HG03521 (cell line): Measurements from ENCODE around the gene EFHB.
"Not testable (repeated sequence)": the region's sequence is repeated elsewhere in the genome, so short reads cannot be mapped to it uniquely, and the experiment has no call there.

ENCODE experiments used
- ATAC-seq: cut with Tn5 transposase; IDR thresholded peaks from one replicate; pipeline ENCODE4 v1.9.1; 2021; ENCODE audit warnings: mild to moderate bottlenecking, moderate library complexity; ENCODE audit not compliant: unreplicated experiment

Gene EFHB

DNA sequence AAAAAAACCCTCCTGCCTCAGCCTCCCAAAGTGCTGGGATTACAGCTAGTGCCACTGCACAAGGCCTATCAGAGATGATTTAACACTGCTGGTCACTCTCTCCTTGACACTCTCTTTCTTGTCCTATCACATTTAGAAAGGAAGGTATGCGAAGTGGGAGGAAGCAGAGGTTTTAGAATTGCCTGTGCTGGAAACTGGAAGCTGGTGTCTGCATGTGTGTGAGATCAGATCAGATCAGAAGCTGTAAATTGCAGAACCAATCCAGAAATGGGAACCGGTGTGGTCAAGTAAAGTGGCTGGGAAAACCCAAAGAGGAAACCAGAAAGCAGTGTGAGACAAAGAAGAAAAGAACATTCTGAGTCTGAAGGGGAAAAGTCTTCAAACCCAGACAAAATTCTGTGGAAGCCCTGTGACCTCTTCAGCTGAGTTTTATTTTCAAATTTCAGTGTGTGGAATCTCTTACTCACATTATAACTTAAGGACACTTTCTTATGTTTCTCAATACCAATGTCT is 2.8 kb downstream of the EFHB start:
- peak; percentile 47 for ATAC-seq

DNA sequence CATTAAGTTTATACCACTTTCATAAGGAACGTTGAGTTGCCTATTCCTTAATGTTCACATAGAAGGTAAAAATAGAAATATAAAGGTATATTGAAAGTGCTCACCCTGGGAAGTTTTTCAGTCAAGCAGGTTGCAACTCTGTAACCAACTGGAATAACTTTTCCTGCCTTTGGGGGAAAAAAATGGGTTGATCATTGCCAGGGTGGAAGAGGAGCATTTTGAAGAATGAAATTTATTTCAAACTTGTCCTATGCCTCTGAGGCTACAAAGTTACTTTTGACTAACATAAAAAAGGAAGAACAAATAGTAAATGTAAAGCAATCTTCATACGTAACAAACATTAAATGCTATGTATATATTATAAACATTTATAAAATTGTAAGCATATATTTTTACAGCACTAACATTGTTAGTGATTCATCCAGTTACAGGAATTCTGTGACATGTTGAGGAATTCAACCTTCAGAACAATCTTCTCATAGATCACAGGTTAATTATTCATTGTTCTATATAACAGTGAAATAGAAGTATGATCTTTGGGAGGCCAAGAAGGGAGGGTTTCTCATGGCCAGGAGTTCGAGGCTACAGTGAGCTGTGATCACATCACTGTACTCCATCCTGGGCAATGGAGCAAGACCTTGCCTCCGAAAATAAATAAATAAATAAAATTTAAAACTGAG is 13.5 kb downstream of the EFHB start:
- ATAC-seq, result no peak

DNA sequence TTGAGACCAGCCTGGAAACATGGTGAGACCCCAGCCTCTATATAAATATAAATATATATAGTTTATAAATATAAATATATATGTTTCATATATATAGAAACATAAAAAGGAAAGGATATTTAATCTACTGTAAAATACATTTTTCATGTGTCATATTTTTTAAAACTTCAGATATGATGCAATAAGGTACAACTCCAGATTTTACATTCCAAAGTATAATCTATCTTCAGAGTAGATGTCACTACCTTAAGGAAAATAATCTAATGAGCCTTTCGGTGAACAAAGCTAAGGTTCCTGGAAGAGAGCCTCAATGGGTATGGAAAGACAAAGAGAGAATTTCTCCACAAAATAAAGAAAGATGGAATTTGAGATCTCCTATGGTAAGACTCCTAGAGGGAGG is 16.9 kb downstream of the EFHB start:
- ATAC-seq, result no peak

GRCh38 chr3:19911452-19911851 is 22.6 kb downstream of the EFHB start:
- ATAC-seq, result no peak

GRCh38 chr3:19907523-19907922 is 26.5 kb downstream of the EFHB start:
- ATAC-seq, result no peak

GRCh38 chr3:19903649-19904048 is 30.4 kb downstream of the EFHB start:
- ATAC-seq, result no peak

GRCh38 chr3:19901918-19902317 is 32.1 kb downstream of the EFHB start:
- ATAC-seq, result no peak

DNA sequence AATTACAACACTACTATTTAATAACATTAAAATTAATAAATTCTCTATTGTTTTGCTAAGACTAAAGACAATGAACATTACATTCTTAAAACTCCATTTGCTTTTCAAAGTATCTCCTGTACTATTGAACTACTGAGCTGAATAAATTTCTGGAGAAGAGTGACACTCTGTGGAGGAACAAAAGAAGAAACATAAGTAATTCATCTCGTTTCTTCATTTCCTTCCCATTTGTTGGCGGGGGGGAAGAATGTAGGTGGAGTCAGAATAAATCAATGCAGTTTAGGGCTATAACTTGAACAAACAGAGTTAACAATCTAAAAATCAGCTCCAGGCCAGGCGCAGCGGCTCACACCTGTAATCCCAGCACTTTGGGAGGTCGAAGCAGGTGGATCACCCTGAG is 32.7 kb downstream of the EFHB start:
- no peak for ATAC-seq

- ATAC-seq, result not testable (repeated sequence)
Observed at GRCh38 chr3:19899833-19900232, 34.2 kb downstream of the EFHB start.

GRCh38 chr3:19899264-19899663 is 34.8 kb downstream of the EFHB start:
- ATAC-seq, result no peak

DNA sequence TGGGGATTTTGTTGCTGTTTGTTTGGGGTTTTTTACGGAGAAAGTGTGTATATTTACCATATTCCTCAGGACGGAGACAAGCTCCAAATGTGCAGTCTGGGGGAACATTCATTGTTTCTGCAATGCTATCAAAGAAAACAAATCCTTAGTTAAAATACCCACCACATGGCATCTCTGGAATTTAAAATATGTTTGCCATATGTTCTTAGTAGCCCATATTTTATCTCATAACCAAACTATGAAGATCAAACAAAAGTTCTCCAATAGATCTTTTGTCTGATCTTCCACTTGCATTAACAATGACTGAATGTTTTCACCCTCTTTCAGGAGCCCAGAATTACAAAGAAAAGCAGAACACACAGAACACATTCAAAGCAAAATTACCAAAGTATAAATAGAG is 35.3 kb downstream of the EFHB start:
- no peak for ATAC-seq

- no peak for ATAC-seq
Observed at GRCh38 chr3:19891740-19892139, 42.3 kb downstream of the EFHB start.

DNA sequence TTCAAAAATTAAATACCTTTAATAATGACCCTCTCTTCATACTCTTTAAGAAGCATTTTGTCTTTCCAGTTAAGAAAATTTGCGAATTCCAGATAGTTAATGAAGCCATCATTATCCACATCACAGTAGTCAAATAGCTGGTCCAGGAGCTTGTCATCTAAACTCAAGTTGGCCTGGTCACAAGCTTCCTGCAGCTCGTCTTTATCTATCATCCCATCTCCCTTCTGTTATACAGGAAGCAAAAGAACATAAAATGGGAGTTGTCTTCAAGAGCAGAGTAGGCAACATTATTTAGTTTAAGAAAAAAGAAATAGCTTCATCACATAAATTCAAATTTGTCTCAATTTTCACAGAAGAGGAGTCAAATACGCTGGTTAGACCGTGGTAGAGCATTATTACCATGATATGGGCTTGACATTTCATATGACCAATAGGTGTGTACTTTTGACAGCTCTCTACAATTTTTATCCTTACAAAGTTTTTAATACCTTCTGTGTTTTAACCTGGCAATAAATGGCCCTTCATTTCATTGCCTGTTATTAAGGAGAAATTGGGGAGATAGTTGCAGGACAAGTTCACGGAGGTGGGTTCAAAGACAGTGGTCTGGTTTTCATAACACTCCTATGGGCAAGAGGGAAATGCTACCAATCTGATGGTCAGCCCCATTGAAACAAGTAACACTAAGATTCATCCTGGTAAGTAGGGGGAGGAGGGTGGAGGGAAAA is 45.4 kb downstream of the EFHB start:
- ATAC-seq, result no peak

GRCh38 chr3:19887122-19887521 is 46.9 kb downstream of the EFHB start:
- ATAC-seq, result not testable (repeated sequence)

DNA sequence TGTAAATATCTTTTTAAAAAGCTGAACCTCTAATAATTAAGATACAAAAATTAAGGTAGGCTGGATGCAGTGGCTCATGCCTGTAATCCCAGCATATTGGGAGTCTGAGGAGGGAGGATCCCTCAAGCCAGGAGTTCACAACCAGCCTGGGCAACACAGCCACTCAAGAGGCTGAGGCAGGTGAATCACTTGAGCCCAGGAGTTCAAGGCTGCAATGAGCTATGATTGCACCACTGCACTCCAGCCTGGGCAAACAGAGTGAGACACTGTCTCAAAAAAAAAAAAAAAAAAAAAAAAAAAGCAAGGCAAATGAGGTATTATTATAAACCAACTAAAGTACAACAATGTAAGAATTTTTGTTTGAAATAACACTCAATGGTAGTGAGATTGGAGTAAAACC is 47.6 kb downstream of the EFHB start:
- no peak for ATAC-seq

DNA sequence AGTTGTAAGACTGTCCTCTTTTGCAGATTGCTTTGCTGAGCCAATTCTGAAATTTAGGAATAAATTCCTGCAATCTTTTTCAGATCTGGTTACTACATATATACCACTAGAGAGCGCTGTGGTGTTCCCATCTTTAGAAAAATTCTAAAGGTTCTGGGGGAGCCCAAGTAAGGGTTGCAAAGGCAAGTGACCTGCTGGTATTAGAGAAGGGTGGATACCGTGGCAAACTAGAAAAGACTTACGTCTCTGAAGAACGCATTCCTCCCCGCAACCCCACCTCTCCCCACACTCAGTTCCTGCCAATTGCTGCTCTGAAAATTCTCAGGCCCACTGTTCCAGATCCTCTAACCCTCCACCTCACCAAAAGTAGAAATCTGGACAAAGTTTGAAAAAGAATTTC is 48.5 kb downstream of the EFHB start:
- no peak for ATAC-seq

- ATAC-seq, result no peak
Observed at GRCh38 chr3:19881852-19882251, 52.2 kb downstream of the EFHB start.

DNA sequence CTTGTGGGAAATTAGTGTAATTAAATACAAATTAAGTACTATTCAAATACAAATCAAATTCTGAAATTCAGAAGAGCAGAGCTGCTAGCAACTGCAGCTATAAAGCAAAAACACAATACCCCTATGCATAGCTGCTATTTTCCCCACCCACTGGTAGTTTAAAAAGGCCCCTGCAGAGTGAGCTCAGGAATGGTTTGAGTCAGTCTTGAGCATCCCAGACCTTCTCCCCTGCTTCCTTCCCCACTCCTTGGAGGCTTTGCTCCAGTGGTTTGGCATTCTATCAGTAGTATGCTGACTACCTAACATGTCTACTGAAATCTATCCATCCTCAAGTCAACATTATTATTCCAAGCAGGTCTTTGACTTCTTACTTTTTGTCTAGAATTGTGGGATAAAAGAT is 53.0 kb downstream of the EFHB start:
- ATAC-seq, result no peak

DNA sequence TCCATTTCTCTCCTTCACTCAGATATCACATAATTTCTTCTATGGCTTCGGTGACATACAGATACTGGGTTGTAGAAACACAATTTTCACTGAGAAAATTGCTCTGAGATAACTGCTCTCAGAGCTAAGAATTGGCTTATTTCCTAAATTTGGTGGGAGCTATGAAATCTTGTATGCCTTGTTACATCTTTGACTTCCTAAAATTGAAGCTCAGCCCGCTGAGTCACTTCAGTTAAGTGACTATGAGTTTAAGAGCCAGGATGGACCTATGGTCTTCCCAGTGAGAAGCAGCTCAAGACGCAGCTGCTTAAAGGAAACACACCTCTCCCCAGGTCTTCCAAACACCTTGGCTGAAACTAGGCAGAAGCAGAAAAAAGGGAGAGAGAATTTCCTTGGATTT is 56.4 kb downstream of the EFHB start:
- ATAC-seq, result no peak

DNA sequence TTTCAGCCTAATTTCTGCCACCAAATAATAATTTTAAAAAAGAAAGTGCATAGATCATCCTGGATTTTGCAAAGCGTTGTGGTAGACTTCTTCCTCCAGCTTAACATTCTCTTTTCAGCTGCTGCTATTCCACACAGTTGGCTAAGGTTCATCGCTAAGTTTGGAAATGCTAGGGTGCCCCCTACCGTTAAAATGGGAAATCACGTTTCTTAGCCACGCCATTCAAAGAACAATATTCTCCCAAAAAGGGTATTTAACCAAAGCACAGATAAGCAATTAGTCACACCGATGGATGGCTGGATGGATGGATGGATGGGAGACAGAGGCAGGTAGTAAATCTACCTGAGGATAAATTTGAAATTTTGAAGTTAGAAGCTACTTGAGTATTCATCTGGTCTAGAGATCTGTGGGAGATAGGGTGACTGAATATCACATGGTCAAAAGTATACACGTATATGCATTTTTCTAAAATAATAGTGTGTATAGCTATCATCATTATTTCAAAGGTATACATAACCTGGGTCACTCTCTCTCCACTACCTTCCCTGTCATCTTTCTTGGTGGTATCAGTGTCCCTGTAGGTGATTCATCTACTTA is 67.2 kb downstream of the EFHB start:
- peak; percentile 79 for ATAC-seq

GRCh38 chr3:19855318-19855717 is 78.7 kb downstream of the EFHB start:
- not testable (repeated sequence) for ATAC-seq

- ATAC-seq, result not testable (repeated sequence)
Observed at GRCh38 chr3:19846609-19847008, 87.4 kb downstream of the EFHB start.
